Measurements from ENCODE around the gene TMEM221. TPM values are rescaled to one million over a fixed set of nuclear protein-coding genes. Genes with fewer than 3 reads are reported as not detected.

Gene TMEM221
- total and polyA plus RNA-seq, 9 of the 15 experiments (the other 6 are each of a cell fraction or from before 2014, with no cell fraction given): 0.06 to 0.35 TPM; not detected in 7

DNA sequence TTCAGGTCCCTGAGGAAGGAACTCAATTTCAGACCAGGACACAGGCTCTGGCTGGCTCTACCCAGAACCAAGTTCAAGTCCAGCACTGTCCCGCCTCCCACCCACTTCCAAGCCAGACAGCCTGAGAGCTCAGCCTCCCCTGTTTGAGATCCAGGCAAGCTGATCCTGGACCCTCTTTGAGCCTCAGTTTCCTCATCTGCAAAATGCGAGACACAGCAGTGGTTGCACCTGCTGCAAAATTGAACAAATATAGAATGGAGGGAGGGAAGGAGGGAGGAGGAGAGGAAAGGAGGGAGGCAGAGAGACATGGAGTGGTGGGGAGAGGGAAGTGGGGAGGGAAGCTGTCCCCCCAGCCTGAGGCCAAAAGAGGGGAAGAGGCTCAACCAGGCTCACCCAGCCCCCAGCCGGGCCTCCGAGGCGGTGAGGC is 751 bp downstream of the TMEM221 start (continued):
- no peak for TF ChIP-seq GTF2B (IDR thresholded peaks at IDR 0.05; ENCODE audit: extremely low read depth, insufficient read length)
- TF ChIP-seq ZZZ3 (IDR thresholded peaks at IDR 0.05): no peak

- Histone ChIP-seq H3K4me2 (ENCODE audit: insufficient read depth, low read length) (no peak overlapping the region), H3K36me3 (ENCODE audit: control insufficient read depth, insufficient read depth, low read length) (no peaks in the 10 kb centered on the region), H3K9ac (ENCODE audit: insufficient read depth in 1 of 2, low read depth in 2 of 2, low read length in 2 of 2) (no peak overlapping the region), H3K9me3 (replicated peaks; ENCODE audit: control insufficient read depth, insufficient read depth, low read depth, low read length) (peaks cover 7% of the 10 kb centered on the region), H4K20me1 (replicated peaks; ENCODE audit: control insufficient read depth, insufficient read depth, low read length) (no peaks in the 10 kb centered on the region), H3K9me1 (ENCODE audit: control insufficient read depth, insufficient read depth, low read length) (no peaks in the 10 kb centered on the region), H3K79me2 (ENCODE audit: control insufficient read depth, insufficient read depth, low read length) (no peaks in the 10 kb centered on the region), H3K4me1 (replicated peaks in 1 of 2; ENCODE audit: control insufficient read depth in 2 of 2, insufficient read depth in 2 of 2, low read length in 2 of 2) (peaks cover 6 to 16% of the 10 kb centered on the region in 2 experiments; a peak in 4 of 5 replicates), H3K27ac (ENCODE audit: extremely low read depth, low read depth, low read length) (no peak overlapping the region), H3K4me3 (no peak overlapping the region), H3K27me3 (ENCODE audit: control insufficient read depth in 2 of 2, insufficient read depth in 2 of 2, low read length in 2 of 2) (peaks cover 0 to 10% of the 10 kb centered on the region in 2 experiments; a peak in 2 of 5 replicates), H2AFZ (ENCODE audit: low read depth, low read length) (no peak overlapping the region)
- in situ Hi-C loops (cut with MboI) (loop anchor here (5.0 kb wide), 1 partner anchor 412 kb away; the partner anchor contains the start of gene RPL18A), intact Hi-C loops (cut with micrococcal nuclease) (no loop called here)
- no peak for DNase-seq (ENCODE audit: extremely low read depth in 1 of 4, low spot score in 3 of 4)
- WGBS (ENCODE audit: insufficient coverage, low coverage, missing lambda C conversion rate): 6% methylated on average over 1 of the region's 1 CpG
- BruUV-seq (replicated peaks): no TSS peak
- CTCF ChIA-PET (ENCODE audit: low intra/inter-chr PET ratio): no interaction called here
- no peak for TF ChIP-seq BCL6 (CRISPR knock-in tag; IDR thresholded peaks at IDR 0.05)
- TF ChIP-seq, protein P1, sequence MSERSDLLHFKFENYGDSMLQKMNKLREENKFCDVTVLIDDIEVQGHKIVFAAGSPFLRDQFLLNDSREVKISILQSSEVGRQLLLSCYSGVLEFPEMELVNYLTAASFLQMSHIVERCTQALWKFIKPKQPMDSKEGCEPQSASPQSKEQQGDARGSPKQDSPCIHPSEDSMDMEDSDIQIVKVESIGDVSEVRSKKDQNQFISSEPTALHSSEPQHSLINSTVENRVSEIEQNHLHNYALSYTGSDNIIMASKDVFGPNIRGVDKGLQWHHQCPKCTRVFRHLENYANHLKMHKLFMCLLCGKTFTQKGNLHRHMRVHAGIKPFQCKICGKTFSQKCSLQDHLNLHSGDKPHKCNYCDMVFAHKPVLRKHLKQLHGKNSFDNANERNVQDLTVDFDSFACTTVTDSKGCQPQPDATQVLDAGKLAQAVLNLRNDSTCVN (CRISPR knock-in tag; IDR thresholded peaks at IDR 0.05): 0 out of 2 replicates have a peak, but pooled peaks have one; percentile 45
- peak; percentile 70 for TF ChIP-seq EHMT2 (IDR thresholded peaks at IDR 0.05)
- POLR2A ChIA-PET: interaction anchor here (0.6 to 1.2 kb wide), 2 partner anchors 40 to 109 kb away, joined by 3 read pairs; partner anchors contain the start of gene BST2
- no peak for FAIRE-seq
- no peak for ATAC-seq
Observed at GRCh38 chr19:17445526-17446165, 2.8 kb downstream of the TMEM221 start.

Data from K562 (cell line).